ENCODE measurements around the gene SCN8A.
"Not testable (repeated sequence)": the region's sequence is repeated elsewhere in the genome, so short reads cannot be mapped to it uniquely, and the experiment has no call there.

The SCN8A gene

GRCh38 chr12:51625370-51625769 is 34.3 kb downstream of the SCN8A start:
- DNase-seq: no peak

- no peak for DNase-seq
Measured at GRCh38 chr12:51626115-51626514, 35.1 kb downstream of the SCN8A start.

GRCh38 chr12:51626629-51627028 is 35.6 kb downstream of the SCN8A start:
- no peak for DNase-seq

- no peak for DNase-seq
Measured at GRCh38 chr12:51630256-51630880, 39.3 kb downstream of the SCN8A start.

- no peak for DNase-seq
Measured at GRCh38 chr12:51630986-51631385, 40.0 kb downstream of the SCN8A start.

GRCh38 chr12:51631591-51631990 is 40.6 kb downstream of the SCN8A start:
- no peak for DNase-seq

GRCh38 chr12:51632623-51633022 is 41.6 kb downstream of the SCN8A start:
- DNase-seq: no peak

- no peak for DNase-seq
Measured at GRCh38 chr12:51635346-51635745, 44.3 kb downstream of the SCN8A start.

GRCh38 chr12:51636581-51636980 is 45.5 kb downstream of the SCN8A start:
- no peak for DNase-seq

GRCh38 chr12:51636986-51637385 is 46.0 kb downstream of the SCN8A start:
- no peak for DNase-seq

GRCh38 chr12:51639361-51639760 is 48.3 kb downstream of the SCN8A start:
- DNase-seq: no peak

- no peak for DNase-seq
Measured at GRCh38 chr12:51642286-51642685, 51.3 kb downstream of the SCN8A start.

GRCh38 chr12:51643951-51644350 is 52.9 kb downstream of the SCN8A start:
- DNase-seq: no peak

GRCh38 chr12:51644691-51645090 is 53.7 kb downstream of the SCN8A start:
- DNase-seq: not testable (repeated sequence)

- no peak for DNase-seq
Measured at GRCh38 chr12:51645961-51646360, 54.9 kb downstream of the SCN8A start.

GRCh38 chr12:51647647-51648046 is 56.6 kb downstream of the SCN8A start:
- DNase-seq: no peak

GRCh38 chr12:51653431-51653830 is 62.4 kb downstream of the SCN8A start:
- no peak for DNase-seq

- no peak for DNase-seq
Measured at GRCh38 chr12:51661199-51661598, 70.2 kb downstream of the SCN8A start.

GRCh38 chr12:51661836-51662235 is 70.8 kb downstream of the SCN8A start:
- DNase-seq: no peak

GRCh38 chr12:51662728-51663154 is 71.7 kb downstream of the SCN8A start:
- no peak for DNase-seq

GRCh38 chr12:51663390-51663789 is 72.4 kb downstream of the SCN8A start:
- DNase-seq: no peak

GRCh38 chr12:51666696-51667095 is 75.7 kb downstream of the SCN8A start:
- DNase-seq: no peak

- no peak for DNase-seq
Measured at GRCh38 chr12:51667269-51667668, 76.2 kb downstream of the SCN8A start.

- no peak for DNase-seq
Measured at GRCh38 chr12:51669271-51669670, 78.2 kb downstream of the SCN8A start.

GRCh38 chr12:51669996-51670395 is 79.0 kb downstream of the SCN8A start:
- no peak for DNase-seq

GRCh38 chr12:51672334-51672733 is 81.3 kb downstream of the SCN8A start:
- DNase-seq: no peak

All from activated T-cell treated with anti-CD3 and anti-CD28 coated beads, Interleukin-2, amount 50 U/mL, for 1 hour (primary cell).